Activated CD8-positive, alpha-beta memory T cell treated with anti-CD3 and anti-CD28 coated beads for 36 hours (primary cell): ENCODE data around the gene TMEM266. TPM values are rescaled to one million over a fixed set of nuclear protein-coding genes. Genes with fewer than 3 reads are reported as not detected.

Experiments used
- CTCF ChIA-PET: fragments of 350-600 bp; sonication (Branson Sonifier 250); formaldehyde crosslinking; loops from one replicate; lab custom pipeline; 2021; ENCODE audit warnings: antibody characterized with exemption; lab: Charles Lee
- POLR2A ChIA-PET: fragments of 350-600 bp; sonication (Branson Sonifier 250); formaldehyde crosslinking; loops from one replicate; lab custom pipeline; 2021; ENCODE audit warnings: antibody characterized with exemption; lab: Charles Lee
- total RNA-seq, 2 experiments: library from RNA; stranded (reverse); gene quantifications; one replicate each; pipeline ENCODE4 v1.2.3, GENCODE V29; 2021

The TMEM266 gene
- total RNA-seq, 2 experiments from 2014 or later, result 0.30 to 0.40 TPM

GRCh38 chr15:76251717-76252116, 191.9 kb downstream of the TMEM266 start:
- ChIA-PET CTCF (no interaction called here), POLR2A (no interaction called here)

- ChIA-PET CTCF (no interaction called here), POLR2A (no interaction called here)
These were observed 192.5 kb downstream of the TMEM266 start for GRCh38 chr15:76252249-76252648.

- ChIA-PET CTCF (no interaction called here), POLR2A (no interaction called here)
These were observed 194.1 kb downstream of the TMEM266 start for GRCh38 chr15:76253691-76254473.

Other genes with a start within 250 kb of the TMEM266 start
- gene UBE2Q2, start 216.5 kb upstream of the TMEM266 start, total RNA-seq, result 10 to 100 TPM; 17.3 to 17.6 TPM
- 10 to 100 TPM; 54.3 to 58.6 TPM for gene FBXO22, start 156.1 kb upstream of the TMEM266 start, total RNA-seq
- not detected for gene NRG4, start 47.6 kb upstream of the TMEM266 start, total RNA-seq